ENCODE results near the gene ABCA1. TPM values are rescaled to one million over a fixed set of nuclear protein-coding genes. Genes with fewer than 3 reads are reported as not detected.

Gene ABCA1
- total RNA-seq, 1 donor from 2014 or later = 10.8 TPM

DNA sequence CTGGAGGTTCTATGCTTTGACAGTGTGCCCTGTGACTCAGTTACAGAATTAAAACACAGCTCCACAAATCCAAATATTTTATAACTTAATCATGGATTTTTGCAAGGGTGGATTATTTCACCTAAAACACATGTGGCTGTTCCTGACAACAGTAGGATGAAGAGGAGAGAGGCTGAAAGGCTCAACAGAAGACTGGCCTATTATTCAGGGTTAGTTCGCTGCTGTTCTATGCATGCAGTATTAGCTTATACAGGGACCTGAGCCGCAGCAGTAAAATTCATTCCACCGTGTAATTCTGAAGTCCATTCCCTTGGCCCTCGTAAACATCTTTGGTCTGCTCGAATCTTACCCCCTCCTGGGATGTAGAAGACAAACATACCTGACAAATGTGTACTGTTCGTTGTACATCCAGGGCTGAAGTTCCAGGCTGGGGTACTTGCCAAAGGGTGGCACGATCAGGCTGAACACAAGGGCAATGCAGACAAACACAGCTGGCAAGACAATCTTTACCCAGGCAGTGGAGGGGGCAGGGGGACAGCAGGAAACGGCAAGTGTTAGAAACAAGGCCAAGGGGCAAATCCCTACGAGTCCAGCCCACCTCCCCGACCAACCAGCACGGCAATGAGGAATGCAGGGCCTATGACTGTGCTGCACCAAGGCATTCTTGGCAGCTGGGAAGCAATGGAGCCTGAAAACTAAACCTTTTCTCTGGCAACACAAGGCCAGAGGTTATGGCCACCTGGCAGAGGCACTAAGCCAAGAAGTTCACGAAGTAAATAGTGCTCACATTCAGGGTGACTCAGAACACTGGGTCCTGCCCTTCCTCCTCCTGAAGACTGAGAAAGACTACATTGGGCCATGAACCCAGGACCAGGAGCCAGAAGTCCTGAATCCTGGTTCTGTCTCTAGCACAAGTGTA is 117.3 kb downstream of the ABCA1 start:
- intact Hi-C loops (cut with micrococcal nuclease) = no loop called here
- H3K9me3 ChIP-seq (replicated peaks) = no peaks in the 10 kb centered on the region
- peak overlapping the region; percentile 48 for H3K27ac ChIP-seq (replicated peaks)
- peaks cover 71% of the 10 kb centered on the region for H3K36me3 ChIP-seq
- peaks cover 8% of the 10 kb centered on the region for H3K4me1 ChIP-seq
- H3K4me3 ChIP-seq = no peak overlapping the region
- DNase-seq = no peak
- no peaks in the 10 kb centered on the region for H3K27me3 ChIP-seq (ENCODE audit: low read depth)
- TF ChIP-seq, protein P1, sequence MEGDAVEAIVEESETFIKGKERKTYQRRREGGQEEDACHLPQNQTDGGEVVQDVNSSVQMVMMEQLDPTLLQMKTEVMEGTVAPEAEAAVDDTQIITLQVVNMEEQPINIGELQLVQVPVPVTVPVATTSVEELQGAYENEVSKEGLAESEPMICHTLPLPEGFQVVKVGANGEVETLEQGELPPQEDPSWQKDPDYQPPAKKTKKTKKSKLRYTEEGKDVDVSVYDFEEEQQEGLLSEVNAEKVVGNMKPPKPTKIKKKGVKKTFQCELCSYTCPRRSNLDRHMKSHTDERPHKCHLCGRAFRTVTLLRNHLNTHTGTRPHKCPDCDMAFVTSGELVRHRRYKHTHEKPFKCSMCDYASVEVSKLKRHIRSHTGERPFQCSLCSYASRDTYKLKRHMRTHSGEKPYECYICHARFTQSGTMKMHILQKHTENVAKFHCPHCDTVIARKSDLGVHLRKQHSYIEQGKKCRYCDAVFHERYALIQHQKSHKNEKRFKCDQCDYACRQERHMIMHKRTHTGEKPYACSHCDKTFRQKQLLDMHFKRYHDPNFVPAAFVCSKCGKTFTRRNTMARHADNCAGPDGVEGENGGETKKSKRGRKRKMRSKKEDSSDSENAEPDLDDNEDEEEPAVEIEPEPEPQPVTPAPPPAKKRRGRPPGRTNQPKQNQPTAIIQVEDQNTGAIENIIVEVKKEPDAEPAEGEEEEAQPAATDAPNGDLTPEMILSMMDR (IDR thresholded peaks at IDR 0.05; ENCODE audit: borderline replicate concordance) = no peak

DNA sequence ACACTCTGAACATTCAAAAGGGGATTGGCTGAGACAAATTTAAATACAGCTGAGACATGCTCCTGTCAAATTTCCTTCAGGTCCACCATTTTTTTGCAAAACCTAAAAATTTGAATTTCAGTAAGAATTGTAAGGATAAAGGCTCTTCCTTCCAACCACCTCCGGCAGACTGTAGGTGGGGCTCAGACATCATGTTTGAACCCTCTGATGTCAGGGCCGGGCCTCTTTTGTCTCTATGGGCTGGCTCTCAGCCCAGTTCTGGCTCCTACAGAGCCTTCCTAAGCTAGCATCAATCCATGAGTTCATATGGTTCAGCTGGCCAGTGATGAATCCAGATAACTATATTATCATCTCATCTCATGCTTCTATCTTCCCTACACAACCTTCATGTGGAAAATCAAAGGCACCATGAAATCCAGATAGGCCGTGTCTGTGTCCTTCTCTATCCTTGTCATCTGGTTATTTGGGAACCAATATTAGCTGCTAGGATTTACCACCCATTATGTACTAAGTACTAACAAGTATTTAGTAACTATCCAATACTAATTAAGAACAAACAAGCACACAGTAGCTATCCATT is 119.8 kb downstream of the ABCA1 start:
- Histone ChIP-seq H3K27ac (replicated peaks) (no peak overlapping the region), H3K27me3 (ENCODE audit: low read depth) (no peaks in the 10 kb centered on the region), H3K4me1 (peaks cover 8% of the 10 kb centered on the region), H3K4me3 (no peak overlapping the region), H3K36me3 (peaks cover 71% of the 10 kb centered on the region), H3K9me3 (replicated peaks) (no peaks in the 10 kb centered on the region)
- intact Hi-C loops (cut with micrococcal nuclease) = no loop called here
- TF ChIP-seq, protein P1 (IDR thresholded peaks at IDR 0.05; ENCODE audit: borderline replicate concordance) = peak; percentile 50
- no peak for DNase-seq

DNA sequence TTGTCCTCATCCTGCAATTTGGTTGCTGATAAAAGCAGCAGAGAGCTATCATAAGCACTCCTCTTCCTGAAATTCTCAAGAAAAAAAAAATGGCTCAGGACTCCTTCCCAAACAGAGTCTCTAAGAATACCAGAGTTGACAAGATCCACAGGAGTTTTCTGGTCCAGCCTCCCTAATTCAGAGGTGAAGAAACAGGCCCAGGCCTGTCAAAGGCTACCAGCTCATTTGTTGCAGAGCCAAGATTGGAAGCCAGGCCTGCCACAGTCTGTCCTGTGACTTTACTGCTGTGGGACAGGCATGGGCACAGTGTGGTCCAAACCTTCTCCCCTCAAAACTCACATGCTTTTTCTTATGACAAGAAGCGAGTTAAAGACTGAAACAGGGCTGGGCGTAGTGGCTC is 122.5 kb downstream of the ABCA1 start:
- no peak overlapping the region for H3K27ac ChIP-seq (replicated peaks)

DNA sequence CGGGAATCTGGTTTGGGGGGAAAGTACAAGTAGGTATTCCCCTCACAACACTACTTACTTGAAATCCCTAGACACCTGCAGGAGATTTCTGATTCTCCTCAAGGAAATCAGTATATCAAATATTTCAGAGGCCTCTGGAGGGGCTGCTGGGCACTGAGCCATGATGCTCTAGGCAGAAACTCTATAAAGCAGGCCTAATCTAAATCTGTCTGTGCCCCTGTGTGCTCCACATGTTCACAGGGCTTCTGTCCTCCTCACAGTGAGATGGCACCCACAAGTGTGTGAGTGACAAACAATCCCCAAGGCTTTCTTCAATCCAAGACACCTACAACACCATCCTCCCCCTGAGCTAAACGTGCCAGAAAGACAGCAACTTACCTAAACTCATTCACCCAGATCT is 125.0 kb downstream of the ABCA1 start:
- Histone ChIP-seq H3K4me3 (no peak overlapping the region), H3K27me3 (ENCODE audit: low read depth) (no peaks in the 10 kb centered on the region), H3K9me3 (replicated peaks) (no peaks in the 10 kb centered on the region), H3K27ac (replicated peaks) (no peak overlapping the region), H3K36me3 (peaks cover 93% of the 10 kb centered on the region), H3K4me1 (peaks cover 4% of the 10 kb centered on the region)
- intact Hi-C loops (cut with micrococcal nuclease) = no loop called here
- DNase-seq = no peak
- TF ChIP-seq, protein P1 (IDR thresholded peaks at IDR 0.05; ENCODE audit: borderline replicate concordance) = no peak

More for the DNA sequence above, 122.5 kb downstream of the ABCA1 start:
- Histone ChIP-seq H3K27me3 (ENCODE audit: low read depth) (no peaks in the 10 kb centered on the region), H3K4me3 (no peak overlapping the region), H3K9me3 (replicated peaks) (no peaks in the 10 kb centered on the region), H3K4me1 (no peaks in the 10 kb centered on the region), H3K36me3 (peaks cover 82% of the 10 kb centered on the region)
- DNase-seq = no peak
- intact Hi-C loops (cut with micrococcal nuclease) = no loop called here
- TF ChIP-seq, protein P1 (IDR thresholded peaks at IDR 0.05; ENCODE audit: borderline replicate concordance) = no peak

DNA sequence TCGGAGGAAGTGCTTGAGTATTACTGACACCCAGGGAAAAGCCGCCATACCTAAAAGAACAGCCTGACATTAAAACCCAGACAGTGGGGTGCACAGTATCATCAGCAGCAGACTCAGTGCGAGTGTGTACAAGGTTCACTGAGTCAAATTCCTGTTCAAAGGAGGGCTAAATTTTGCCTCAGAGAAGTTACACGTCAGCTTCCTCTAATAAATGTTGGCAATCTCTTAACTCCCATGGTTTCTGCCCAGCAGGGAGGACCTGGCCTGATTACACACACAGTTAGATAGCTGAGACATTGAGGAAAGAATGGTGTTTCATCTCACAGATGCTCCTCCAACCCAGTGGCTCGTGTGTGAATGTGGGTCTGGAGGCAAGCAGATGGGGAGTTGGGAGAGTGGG is 125.8 kb downstream of the ABCA1 start:
- H3K27me3 ChIP-seq (ENCODE audit: low read depth) = no peaks in the 10 kb centered on the region
- no peak for DNase-seq
- H3K9me3 ChIP-seq (replicated peaks) = no peaks in the 10 kb centered on the region
- peaks cover 97% of the 10 kb centered on the region for H3K36me3 ChIP-seq
- H3K27ac ChIP-seq (replicated peaks) = no peak overlapping the region
- no peak overlapping the region for H3K4me3 ChIP-seq
- TF ChIP-seq, protein P1 (IDR thresholded peaks at IDR 0.05; ENCODE audit: borderline replicate concordance) = no peak
- H3K4me1 ChIP-seq = peaks cover 4% of the 10 kb centered on the region
- intact Hi-C loops (cut with micrococcal nuclease) = no loop called here
